ENCODE measurements around the gene KAT8.

Gene KAT8

GRCh38 chr16:31125844-31126243 lies 8.4 kb downstream of the KAT8 start:
- Mint-ChIP-seq H3K27me3 (ENCODE audit: low read depth) (no peaks in the 10 kb centered on the region), H3K4me3 (no peak overlapping the region), H3K4me1 (no peaks in the 10 kb centered on the region), H3K27ac (peak overlapping the region in 1 of 3 experiments; percentile 3), H3K36me3 (ENCODE audit: low read depth) (peaks cover 32% of the 10 kb centered on the region), H3K9me3 (no peaks in the 10 kb centered on the region)
- no peak for TF ChIP-seq CTCF (IDR thresholded peaks at IDR 0.05; ENCODE audit: unreplicated experiment in 3 of 3)

GRCh38 chr16:31127182-31127581 lies 9.7 kb downstream of the KAT8 start:
- TF ChIP-seq CTCF (IDR thresholded peaks at IDR 0.05; ENCODE audit: unreplicated experiment in 3 of 3): no peak
- Mint-ChIP-seq H3K4me3 (no peak overlapping the region), H3K27me3 (ENCODE audit: low read depth) (no peaks in the 10 kb centered on the region), H3K9me3 (no peaks in the 10 kb centered on the region), H3K27ac (no peak overlapping the region), H3K4me1 (no peaks in the 10 kb centered on the region), H3K36me3 (ENCODE audit: low read depth) (peaks cover 26% of the 10 kb centered on the region)

GRCh38 chr16:31128711-31129567 lies 11.5 kb downstream of the KAT8 start:
- no peaks in the 10 kb centered on the region for H3K27me3 Mint-ChIP-seq (ENCODE audit: low read depth)
- H3K36me3 Mint-ChIP-seq (ENCODE audit: low read depth): peaks cover 28% of the 10 kb centered on the region
- H3K4me3 Mint-ChIP-seq: no peak overlapping the region
- peak overlapping the region in 2 of 3 experiments; percentile 42 to 75 for H3K27ac Mint-ChIP-seq
- H3K9me3 Mint-ChIP-seq: no peaks in the 10 kb centered on the region
- peaks cover 4% of the 10 kb centered on the region for H3K4me1 Mint-ChIP-seq
- TF ChIP-seq CTCF (IDR thresholded peaks at IDR 0.05; ENCODE audit: unreplicated experiment in 3 of 3): no peak

- Mint-ChIP-seq H3K36me3 (ENCODE audit: low read depth) (peaks cover 26% of the 10 kb centered on the region), H3K4me3 (no peak overlapping the region), H3K4me1 (peaks cover 8% of the 10 kb centered on the region), H3K9me3 (no peaks in the 10 kb centered on the region), H3K27me3 (ENCODE audit: low read depth) (no peaks in the 10 kb centered on the region), H3K27ac (peak overlapping the region; percentile 45 to 75 (median 55))
- TF ChIP-seq CTCF (IDR thresholded peaks at IDR 0.05; ENCODE audit: unreplicated experiment in 3 of 3): no peak
Observed at GRCh38 chr16:31129568-31130335, 12.3 kb downstream of the KAT8 start.

DNA sequence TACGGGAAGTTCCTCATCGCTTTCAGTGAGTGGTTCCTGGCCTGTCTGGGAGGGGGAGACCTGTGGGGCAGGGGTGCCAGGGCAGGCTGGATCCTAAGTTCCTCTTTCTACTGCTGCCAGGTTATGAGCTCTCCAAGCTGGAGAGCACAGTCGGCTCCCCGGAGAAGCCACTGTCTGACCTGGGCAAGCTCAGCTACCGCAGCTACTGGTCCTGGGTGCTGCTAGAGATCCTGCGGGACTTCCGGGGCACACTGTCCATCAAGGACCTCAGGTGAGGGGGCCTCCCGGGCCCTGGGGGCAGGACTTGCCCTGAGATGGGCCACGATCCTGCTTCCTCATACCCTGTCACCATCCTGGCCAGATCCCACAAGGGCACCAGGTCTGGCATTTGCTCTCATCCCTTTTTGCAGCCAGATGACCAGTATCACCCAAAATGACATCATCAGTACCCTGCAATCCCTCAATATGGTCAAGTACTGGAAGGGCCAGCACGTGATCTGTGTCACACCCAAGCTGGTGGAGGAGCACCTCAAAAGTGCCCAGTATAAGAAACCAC lies 12.9 kb downstream of the KAT8 start:
- Mint-ChIP-seq H3K9me3 (no peaks in the 10 kb centered on the region), H3K36me3 (ENCODE audit: low read depth) (peaks cover 26% of the 10 kb centered on the region), H3K27ac (peak overlapping the region; percentile 77 to 89 (median 78)), H3K27me3 (ENCODE audit: low read depth) (no peaks in the 10 kb centered on the region), H3K4me1 (peaks cover 8% of the 10 kb centered on the region), H3K4me3 (no peak overlapping the region)
- no peak for TF ChIP-seq CTCF (IDR thresholded peaks at IDR 0.05; ENCODE audit: unreplicated experiment in 3 of 3)

Data from nephron (organoid).